H7 (cell line): ENCODE measurements around the gene ZDHHC11B. TPM values are rescaled to one million over a fixed set of nuclear protein-coding genes. Genes with fewer than 3 reads are reported as not detected.
A peak's percentile ranks its signal among the peaks of the same experiment; 100 is the strongest.
"Not testable (repeated sequence)": the region's sequence is repeated elsewhere in the genome, so short reads cannot be mapped to it uniquely, and the experiment has no call there.

ENCODE experiments used
- DNase-seq: peaks from one replicate; pipeline ENCODE4 v3.0.0; 2012
- H3K27me3 ChIP-seq: 2 replicates; pipeline ENCODE4 v1.6.0; 2011; ENCODE audit warnings: mild to moderate bottlenecking, low read length; ENCODE audit not compliant: control insufficient read depth, insufficient read depth
- H3K36me3 ChIP-seq: replicated peaks from 2 replicates; pipeline ENCODE4 v1.5.1; 2011; ENCODE audit warnings: low read length; ENCODE audit not compliant: control insufficient read depth, insufficient read depth
- H3K4me3 ChIP-seq: 2 replicates; pipeline ENCODE4 v1.5.1; 2011; ENCODE audit warnings: low read depth, mild to moderate bottlenecking, control low read depth, low read length, moderate library complexity; ENCODE audit not compliant: insufficient read depth
- total RNA-seq: library from RNA; depleted of rRNA; stranded (reverse); fragments of >200 nt; shearing (Covaris generic); gene quantifications from 2 replicates; pipeline ENCODE4 v1.2.3, GENCODE V29; 2014

ZDHHC11B gene
- total RNA-seq, 1 experiment from 2014 or later: 0.07 TPM

- H3K27me3 ChIP-seq, H3K36me3 ChIP-seq, H3K4me3 ChIP-seq: not testable (repeated sequence)
- DNase-seq: peak; percentile 20
Observed at GRCh38 chr5:688348-689010, 96.0 kb downstream of the ZDHHC11B start.

- H3K4me3 ChIP-seq, H3K27me3 ChIP-seq, H3K36me3 ChIP-seq, DNase-seq: not testable (repeated sequence)
Observed at GRCh38 chr5:686936-687335, 97.6 kb downstream of the ZDHHC11B start.

GRCh38 chr5:686172-686523, 98.4 kb downstream of the ZDHHC11B start:
- DNase-seq, H3K4me3 ChIP-seq, H3K27me3 ChIP-seq, H3K36me3 ChIP-seq: not testable (repeated sequence)

GRCh38 chr5:685262-686171, 99.0 kb downstream of the ZDHHC11B start:
- H3K36me3 ChIP-seq: no peaks in the 10 kb centered on the region
- no peaks in the 10 kb centered on the region for H3K27me3 ChIP-seq
- H3K4me3 ChIP-seq: no peak overlapping the region
- DNase-seq: peak; percentile 47

- no peaks in the 10 kb centered on the region for H3K27me3 ChIP-seq
- DNase-seq: no peak
- H3K4me3 ChIP-seq: no peak overlapping the region
- H3K36me3 ChIP-seq: no peaks in the 10 kb centered on the region
Observed at GRCh38 chr5:684751-685216, 99.7 kb downstream of the ZDHHC11B start.

- H3K4me3 ChIP-seq: no peak overlapping the region
- DNase-seq: peak; percentile 45
- no peaks in the 10 kb centered on the region for H3K27me3 ChIP-seq
- no peaks in the 10 kb centered on the region for H3K36me3 ChIP-seq
Observed at GRCh38 chr5:683551-684481, 100.7 kb downstream of the ZDHHC11B start.

- H3K27me3 ChIP-seq, H3K4me3 ChIP-seq, H3K36me3 ChIP-seq: not testable (repeated sequence)
- peak; percentile 38 for DNase-seq
Observed at GRCh38 chr5:682651-683358, 101.7 kb downstream of the ZDHHC11B start.

GRCh38 chr5:682216-682615, 102.3 kb downstream of the ZDHHC11B start:
- DNase-seq, H3K4me3 ChIP-seq, H3K27me3 ChIP-seq, H3K36me3 ChIP-seq: not testable (repeated sequence)

- not testable (repeated sequence) for H3K27me3 ChIP-seq, H3K4me3 ChIP-seq, H3K36me3 ChIP-seq
- DNase-seq: peak; percentile 41
Observed at GRCh38 chr5:681317-682191, 103.0 kb downstream of the ZDHHC11B start.

GRCh38 chr5:680836-681235, 103.7 kb downstream of the ZDHHC11B start:
- not testable (repeated sequence) for H3K4me3 ChIP-seq, H3K27me3 ChIP-seq, H3K36me3 ChIP-seq
- peak; percentile 14 for DNase-seq

- not testable (repeated sequence) for H3K4me3 ChIP-seq, H3K27me3 ChIP-seq, H3K36me3 ChIP-seq, DNase-seq
Observed at GRCh38 chr5:680118-680795, 104.3 kb downstream of the ZDHHC11B start.

- H3K36me3 ChIP-seq, H3K27me3 ChIP-seq, H3K4me3 ChIP-seq: not testable (repeated sequence)
- DNase-seq: peak; percentile 46
Observed at GRCh38 chr5:679166-679895, 105.2 kb downstream of the ZDHHC11B start.
